OCI-LY1 (cell line): ENCODE measurements around the gene RPP38.

Source experiments
- CTCF ChIP-seq: fragments of 200-600 bp; sonication (generic), shearing (Covaris generic); IDR thresholded peaks from 2 replicates; pipeline ENCODE4 v1.5.1; 2017; ENCODE audit warnings: mild to moderate bottlenecking, antibody characterized with exemption, low read length, moderate library complexity, mixed read lengths
- EZH2 ChIP-seq: fragments of 200-600 bp; sonication (generic), shearing (Covaris generic); IDR thresholded peaks from 2 replicates; pipeline ENCODE4 v1.8.0; 2017; ENCODE audit warnings: borderline replicate concordance, mixed run types, mild to moderate bottlenecking, antibody characterized with exemption, low read length, moderate library complexity, mixed read lengths

- TF ChIP-seq CTCF (no peak), EZH2 (no peak)
Observed at GRCh38 chr10:15150563-15150962, 53.4 kb downstream of the RPP38 start.
